Gastroesophageal sphincter (tissue), 3 donors: Measurements from ENCODE around the gene RXRA.

ENCODE experiments used
- EP300 ChIP-seq: sonication (generic); formaldehyde crosslinking; IDR thresholded peaks from one replicate; pipeline ENCODE4 v1.6.1; 2017; ENCODE audit warnings: antibody characterized with exemption, mild to moderate bottlenecking
- POLR2A ChIP-seq, 2 donors: fragments of 450-650 bp; IDR thresholded peaks; one replicate each; pipeline ENCODE4 v1.6.1; 2017; ENCODE audit warnings: antibody characterized with exemption in 2 of 2, mild to moderate bottlenecking in 2 of 2, moderate library complexity in 1 of 2
- POLR2AphosphoS5 ChIP-seq: sonication (generic); formaldehyde crosslinking; IDR thresholded peaks from one replicate; pipeline ENCODE4 v1.6.1; 2017; ENCODE audit warnings: antibody characterized with exemption
- TF ChIP-seq, protein P1 (sequence below), 4 experiments: fragments of 200-600 bp in 2 of 4; fragments of 450-650 bp in 2 of 4; sonication (generic) in 1 of 4; IDR thresholded peaks; one replicate each; pipeline ENCODE4 v1.5.1; 2017 to 2019; ENCODE audit warnings: antibody characterized with exemption in 4 of 4, mild to moderate bottlenecking in 2 of 4, moderate library complexity in 2 of 4

GRCh38 chr9:134314039-134314949 is 12.0 kb upstream of the RXRA start:
- TF ChIP-seq, protein P1, sequence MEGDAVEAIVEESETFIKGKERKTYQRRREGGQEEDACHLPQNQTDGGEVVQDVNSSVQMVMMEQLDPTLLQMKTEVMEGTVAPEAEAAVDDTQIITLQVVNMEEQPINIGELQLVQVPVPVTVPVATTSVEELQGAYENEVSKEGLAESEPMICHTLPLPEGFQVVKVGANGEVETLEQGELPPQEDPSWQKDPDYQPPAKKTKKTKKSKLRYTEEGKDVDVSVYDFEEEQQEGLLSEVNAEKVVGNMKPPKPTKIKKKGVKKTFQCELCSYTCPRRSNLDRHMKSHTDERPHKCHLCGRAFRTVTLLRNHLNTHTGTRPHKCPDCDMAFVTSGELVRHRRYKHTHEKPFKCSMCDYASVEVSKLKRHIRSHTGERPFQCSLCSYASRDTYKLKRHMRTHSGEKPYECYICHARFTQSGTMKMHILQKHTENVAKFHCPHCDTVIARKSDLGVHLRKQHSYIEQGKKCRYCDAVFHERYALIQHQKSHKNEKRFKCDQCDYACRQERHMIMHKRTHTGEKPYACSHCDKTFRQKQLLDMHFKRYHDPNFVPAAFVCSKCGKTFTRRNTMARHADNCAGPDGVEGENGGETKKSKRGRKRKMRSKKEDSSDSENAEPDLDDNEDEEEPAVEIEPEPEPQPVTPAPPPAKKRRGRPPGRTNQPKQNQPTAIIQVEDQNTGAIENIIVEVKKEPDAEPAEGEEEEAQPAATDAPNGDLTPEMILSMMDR (IDR thresholded peaks at IDR 0.05) = no peak
- no peak for TF ChIP-seq POLR2AphosphoS5
- no peak for TF ChIP-seq POLR2A (IDR thresholded peaks at IDR 0.05)
- no peak for TF ChIP-seq EP300
